Measurements from ENCODE around the gene DDX56.

DDX56 gene

DNA sequence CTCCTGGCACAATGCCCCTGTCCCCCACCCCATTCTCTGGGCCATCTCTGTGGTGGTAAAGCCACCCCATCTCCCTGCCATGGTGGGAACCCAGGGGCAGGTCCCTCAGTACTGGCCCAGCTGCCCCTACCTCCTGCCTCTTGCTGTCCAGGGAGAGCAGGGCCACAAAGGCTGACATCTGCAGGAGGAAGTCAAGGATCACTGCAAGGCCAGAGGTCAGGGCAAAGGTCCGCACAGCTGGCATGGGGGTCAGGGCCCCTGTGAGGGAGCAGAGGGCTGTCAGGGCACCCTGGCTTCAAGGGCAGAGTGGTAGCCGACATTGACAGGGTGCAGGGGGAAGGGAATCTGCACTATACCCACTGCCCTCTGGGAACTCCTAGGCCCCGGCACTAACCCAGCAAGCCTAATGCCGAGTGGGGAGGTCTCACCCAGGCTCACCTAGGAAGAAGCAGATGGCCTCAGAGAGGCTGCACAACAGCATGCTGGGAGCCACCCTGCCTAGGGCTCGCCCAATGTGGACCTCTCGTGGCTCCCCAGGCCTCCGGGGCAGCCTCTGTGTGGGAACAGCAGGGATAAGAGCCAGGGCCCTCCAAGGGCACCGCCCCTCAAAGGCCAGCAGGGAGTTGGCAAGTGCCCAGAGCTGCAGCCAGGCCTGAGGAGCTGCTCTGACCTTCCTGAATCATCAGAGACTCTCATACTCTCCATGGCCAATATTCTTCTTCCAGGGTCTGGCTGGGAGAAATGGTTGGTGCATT is 40.2 kb downstream of the DDX56 start:
- no peak for DNase-seq

DNA sequence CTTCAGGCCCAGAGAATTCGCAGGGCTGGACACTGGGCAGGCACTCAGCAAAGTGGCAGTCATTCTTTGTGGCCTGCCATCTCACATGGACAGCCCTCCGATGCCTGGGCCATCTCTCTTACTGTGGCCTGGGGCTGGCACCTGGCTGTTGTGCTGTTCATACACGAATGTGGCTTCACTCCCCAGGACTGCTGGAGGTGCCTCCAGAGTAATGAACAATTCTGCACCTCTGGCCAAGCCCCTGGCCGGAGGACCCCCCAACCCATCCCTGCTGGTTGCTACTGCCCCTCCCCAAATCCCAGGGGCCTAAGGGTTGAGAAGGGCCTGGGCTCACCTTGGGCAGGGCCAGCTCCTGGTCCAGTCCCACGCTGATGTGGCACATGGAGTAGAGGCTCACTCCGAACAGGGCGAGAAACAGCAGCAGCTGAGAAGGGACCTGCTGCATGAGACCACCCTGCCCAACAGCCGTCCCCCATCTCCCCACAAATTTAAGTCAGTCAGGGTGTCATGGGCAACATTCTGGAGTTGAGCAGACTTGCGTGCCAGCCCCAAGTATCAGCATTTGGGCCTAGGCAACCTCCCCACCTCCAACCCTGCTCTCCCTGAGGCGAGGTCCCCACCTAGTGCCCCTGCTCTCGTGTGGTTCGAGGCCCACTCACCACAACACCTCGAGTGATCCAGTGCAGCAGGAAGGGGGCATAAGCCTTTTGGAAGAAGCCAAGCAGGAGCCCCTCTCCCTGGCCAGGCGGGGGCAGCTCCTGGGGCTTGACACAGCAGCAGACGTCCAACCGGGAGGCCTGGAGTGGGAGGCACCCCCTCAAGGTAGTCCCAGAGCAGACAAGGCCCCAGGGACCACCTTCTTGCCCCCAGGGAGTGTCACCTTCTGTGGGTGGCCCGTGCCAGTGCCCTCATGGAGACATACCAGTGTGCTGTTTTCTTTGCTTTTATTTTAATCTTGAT is 42.0 kb downstream of the DDX56 start:
- DNase-seq, result no peak

DNA sequence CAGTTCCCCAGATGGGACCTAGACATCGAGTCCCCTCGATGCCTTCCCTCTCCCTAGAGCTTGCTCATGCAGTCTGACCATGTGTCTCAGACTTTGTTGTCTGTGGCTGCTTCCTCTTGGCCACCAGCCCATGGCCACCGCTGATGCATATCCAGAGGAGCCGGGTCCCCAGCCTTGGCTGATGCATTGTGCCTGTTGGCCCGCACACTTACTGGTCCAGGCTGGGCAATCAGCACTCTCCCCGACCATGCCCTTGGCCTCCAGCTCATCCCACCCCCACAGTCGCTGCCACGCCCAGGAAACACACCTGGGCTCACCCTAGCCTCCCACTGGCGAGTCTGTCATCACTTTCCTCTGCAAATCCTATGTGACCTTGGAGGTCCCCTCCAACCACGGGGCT is 42.7 kb downstream of the DDX56 start:
- DNase-seq, result no peak

DNA sequence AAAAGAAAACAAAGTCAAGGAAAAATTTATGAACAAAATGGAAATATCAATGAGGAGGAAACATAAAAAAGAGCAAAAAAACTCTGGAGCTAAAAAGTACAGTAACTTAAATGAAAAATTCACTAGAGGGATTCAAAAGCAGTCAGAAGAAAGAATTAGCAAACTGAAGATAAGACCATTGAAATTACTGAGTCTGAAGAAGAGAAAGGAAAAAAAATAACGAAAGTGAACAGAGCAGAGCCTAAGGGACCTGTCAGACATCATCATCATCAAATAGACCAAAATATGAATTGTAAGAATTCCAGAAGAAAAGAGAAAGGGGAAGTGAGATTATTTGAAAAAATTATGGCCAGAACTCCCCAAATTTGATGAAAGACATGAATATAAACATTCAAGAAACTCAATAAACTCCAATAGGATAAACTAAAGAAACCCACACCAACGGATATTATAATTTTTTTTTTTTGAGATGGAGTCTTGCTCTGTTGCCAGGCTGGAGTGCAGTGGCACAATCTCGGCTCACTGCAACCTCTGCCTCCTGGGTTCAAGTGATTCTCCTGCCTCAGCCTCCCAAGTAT is 48.8 kb downstream of the DDX56 start:
- no peak for DNase-seq

DNA sequence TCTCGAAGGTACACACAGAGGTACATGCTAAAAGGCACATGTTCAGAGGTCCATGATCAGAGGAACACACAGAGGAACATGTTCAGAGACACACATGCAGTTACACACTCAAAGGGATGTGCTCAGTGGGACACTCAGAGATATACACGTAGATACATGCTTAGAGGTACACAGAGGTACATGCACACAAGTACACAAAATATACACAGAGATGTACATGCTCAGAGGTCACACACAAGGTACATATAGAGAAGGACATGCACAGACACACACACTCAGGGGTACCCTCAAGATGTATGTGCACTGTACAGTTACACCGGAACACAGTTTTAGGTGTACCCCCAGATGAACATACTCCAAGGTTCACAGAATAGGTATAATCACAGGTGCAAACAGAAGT is 51.4 kb downstream of the DDX56 start:
- DNase-seq, result no peak

DNA sequence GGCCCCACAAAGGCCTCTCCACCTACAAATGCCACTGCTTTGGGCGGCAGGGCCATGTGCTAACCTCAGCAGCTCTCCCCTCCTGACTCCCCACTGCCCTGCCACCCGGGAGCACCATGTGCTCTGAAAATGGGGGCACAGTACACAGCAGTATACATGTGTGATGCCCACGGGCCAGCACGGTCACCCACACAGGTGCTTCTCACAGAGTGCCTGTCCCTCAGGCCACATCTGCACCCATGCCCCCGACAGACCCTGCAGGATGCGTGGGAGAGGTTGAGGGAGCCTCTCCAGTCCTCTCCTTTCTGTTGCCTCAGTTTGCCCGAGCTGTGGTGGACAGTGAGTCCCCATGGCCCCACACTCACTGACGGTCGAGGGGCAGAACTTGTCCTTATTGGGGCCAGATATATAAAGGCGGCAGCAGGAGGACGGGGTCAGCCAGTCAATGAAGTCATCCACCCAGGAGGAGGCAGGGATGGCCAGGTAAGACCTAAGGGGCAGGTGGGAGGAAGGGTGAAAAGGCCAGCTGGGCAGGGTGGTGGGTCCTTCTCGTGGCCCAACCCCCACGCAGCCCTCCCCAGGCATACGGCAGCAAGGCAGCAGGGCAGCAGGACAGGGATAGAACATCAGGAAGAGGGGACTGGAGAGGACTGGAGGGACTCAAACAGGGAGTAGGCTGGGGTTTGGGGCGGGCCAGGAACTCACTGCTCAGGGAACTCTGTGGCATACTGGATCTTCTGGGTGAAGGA is 52.2 kb downstream of the DDX56 start:
- no peak for DNase-seq

DNA sequence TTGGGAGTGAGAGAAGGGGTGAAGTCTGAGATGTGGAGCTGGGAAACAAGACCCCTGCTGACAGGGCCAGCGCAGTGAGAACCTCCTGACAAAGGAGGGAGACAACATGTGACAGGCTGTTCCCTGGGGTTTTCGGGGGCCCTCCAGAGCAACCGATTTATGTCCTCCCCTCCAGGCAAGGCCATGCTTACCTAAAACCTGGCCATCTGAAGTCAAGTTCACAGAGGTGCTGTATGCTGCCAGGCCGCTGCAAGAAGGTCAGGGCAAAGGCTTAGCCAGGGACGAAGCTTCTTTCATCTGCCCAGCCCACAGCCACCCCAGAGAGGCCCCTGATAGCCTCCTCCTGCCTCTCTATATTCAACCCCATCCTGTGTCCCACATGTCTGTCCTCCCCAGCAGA is 53.1 kb downstream of the DDX56 start:
- DNase-seq, result no peak

DNA sequence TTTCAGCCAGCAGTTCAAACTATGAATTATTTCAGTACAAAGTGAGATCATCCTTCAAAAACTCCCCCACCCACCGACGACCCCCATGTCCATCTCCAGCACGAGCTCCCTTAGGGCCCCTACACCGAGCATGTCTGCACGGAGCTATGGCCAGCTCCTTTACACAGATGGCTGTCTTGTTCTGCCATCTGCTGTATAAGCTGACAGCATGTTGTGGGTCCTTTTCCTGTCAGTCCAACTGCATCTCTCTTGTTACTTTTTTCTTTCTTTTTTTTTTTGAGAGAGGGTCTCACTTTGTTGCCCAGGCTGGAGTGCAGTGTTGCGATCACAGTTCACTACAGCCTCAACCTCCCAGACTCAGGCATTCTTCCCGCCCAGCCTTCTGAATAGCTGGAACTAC is 54.2 kb downstream of the DDX56 start:
- DNase-seq, result no peak

DNA sequence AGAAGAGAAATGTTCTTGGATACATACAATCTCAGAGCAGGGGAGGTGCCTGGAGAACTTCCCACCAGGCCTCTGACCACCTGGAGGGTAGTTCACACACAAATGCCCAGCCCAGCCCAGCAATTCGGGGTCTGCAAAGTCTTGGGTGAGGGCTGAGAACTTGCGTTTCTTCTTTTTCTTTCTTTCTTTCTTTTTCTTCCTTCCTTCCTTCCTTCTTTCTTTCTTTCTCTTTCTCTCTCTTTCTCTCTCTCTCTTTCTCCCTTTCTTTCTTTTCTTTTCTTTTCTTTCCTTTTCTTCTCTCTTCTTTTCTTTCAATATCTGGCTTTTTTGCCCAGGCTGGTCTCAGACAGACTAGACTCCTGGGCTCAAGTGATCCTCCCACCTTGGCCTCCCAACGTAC is 54.9 kb downstream of the DDX56 start:
- DNase-seq, result no peak

DNA sequence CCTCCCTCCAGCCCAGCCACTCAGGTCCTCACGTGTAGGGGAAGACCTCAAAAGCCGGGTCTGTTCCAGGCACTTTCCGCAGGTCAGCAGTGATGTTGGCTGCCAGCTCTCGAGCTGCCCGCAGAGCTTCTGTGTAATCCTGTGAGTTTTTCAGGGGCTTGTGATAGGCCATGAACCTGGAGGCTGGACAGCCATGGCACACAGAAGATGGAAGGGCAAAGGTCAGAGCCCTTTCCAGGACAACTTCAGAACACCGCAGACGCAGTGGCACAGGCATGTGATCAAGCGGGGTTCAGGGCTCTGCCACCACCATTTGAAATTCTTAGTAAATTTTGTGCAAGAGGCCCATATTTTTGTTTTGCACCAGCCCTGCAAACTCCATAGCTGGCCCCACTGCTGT is 56.5 kb downstream of the DDX56 start:
- no peak for DNase-seq
